ENCODE measurements around the gene PLCH1.

DNA sequence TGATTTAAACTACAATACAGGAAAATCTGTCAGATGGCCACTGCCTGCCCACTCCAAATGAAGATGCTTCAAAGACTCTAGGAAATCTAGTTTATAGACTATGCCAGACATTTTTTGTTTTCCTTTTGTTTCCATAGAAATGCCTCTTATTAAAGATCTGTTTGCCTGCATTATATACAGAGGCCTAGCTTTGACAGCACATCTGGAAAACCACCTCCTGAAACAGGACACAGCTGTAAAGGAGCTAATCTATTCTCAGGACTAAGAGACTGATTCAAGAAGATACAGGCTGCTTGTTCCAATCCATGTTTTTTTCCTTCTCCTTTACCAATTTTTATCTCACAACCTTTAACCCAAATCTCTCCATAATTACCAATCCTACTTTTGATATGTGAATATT, 376.1 kb downstream of the PLCH1 start:
- TF ChIP-seq, protein P1, sequence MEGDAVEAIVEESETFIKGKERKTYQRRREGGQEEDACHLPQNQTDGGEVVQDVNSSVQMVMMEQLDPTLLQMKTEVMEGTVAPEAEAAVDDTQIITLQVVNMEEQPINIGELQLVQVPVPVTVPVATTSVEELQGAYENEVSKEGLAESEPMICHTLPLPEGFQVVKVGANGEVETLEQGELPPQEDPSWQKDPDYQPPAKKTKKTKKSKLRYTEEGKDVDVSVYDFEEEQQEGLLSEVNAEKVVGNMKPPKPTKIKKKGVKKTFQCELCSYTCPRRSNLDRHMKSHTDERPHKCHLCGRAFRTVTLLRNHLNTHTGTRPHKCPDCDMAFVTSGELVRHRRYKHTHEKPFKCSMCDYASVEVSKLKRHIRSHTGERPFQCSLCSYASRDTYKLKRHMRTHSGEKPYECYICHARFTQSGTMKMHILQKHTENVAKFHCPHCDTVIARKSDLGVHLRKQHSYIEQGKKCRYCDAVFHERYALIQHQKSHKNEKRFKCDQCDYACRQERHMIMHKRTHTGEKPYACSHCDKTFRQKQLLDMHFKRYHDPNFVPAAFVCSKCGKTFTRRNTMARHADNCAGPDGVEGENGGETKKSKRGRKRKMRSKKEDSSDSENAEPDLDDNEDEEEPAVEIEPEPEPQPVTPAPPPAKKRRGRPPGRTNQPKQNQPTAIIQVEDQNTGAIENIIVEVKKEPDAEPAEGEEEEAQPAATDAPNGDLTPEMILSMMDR (IDR thresholded peaks at IDR 0.05): no peak
- no peak for TF ChIP-seq POLR2A (IDR thresholded peaks at IDR 0.05)
